HG03439 (cell line): ENCODE data around the gene UBXN10.

Source experiments
- ATAC-seq: cut with Tn5 transposase; IDR thresholded peaks from one replicate; pipeline ENCODE4 v1.9.1; 2021; ENCODE audit warnings: mild to moderate bottlenecking, moderate library complexity; ENCODE audit not compliant: unreplicated experiment

Gene UBXN10

GRCh38 chr1:20185834-20186782 lies at the start of gene UBXN10, which contains the start of gene PLA2G2C:
Gene UBXN10 (plus strand): TSS chr1:20186096. CDS start chr1:20190562, 4,466 bp downstream.
Gene PLA2G2C (minus strand): TSS chr1:20186518. CDS start chr1:20177363, 9,155 bp downstream.
- no peak for ATAC-seq

- ATAC-seq: no peak
Observed at GRCh38 chr1:20136249-20136648, 49.6 kb upstream of the UBXN10 start.

GRCh38 chr1:20137055-20137454 lies 48.8 kb upstream of the UBXN10 start:
- ATAC-seq: no peak

- no peak for ATAC-seq
Observed at GRCh38 chr1:20137604-20138003, 48.3 kb upstream of the UBXN10 start.

GRCh38 chr1:20138346-20138745 lies 47.5 kb upstream of the UBXN10 start:
- ATAC-seq: no peak

GRCh38 chr1:20138961-20139550 lies 46.8 kb upstream of the UBXN10 start, which contains the start of gene PLA2G2F:
Gene PLA2G2F (plus strand): TSS chr1:20139323. CDS start chr1:20139428, 105 bp downstream.
- no peak for ATAC-seq

GRCh38 chr1:20139776-20140612 lies 45.9 kb upstream of the UBXN10 start:
- no peak for ATAC-seq

GRCh38 chr1:20141001-20141400 lies 44.9 kb upstream of the UBXN10 start:
- no peak for ATAC-seq

- no peak for ATAC-seq
Observed at GRCh38 chr1:20141466-20141865, 44.4 kb upstream of the UBXN10 start.

GRCh38 chr1:20142001-20142710 lies 43.7 kb upstream of the UBXN10 start:
- ATAC-seq: no peak

GRCh38 chr1:20143318-20143717 lies 42.6 kb upstream of the UBXN10 start:
- no peak for ATAC-seq

- ATAC-seq: no peak
Observed at GRCh38 chr1:20143734-20144565, 41.9 kb upstream of the UBXN10 start.

- ATAC-seq: no peak
Observed at GRCh38 chr1:20147846-20148570, 37.9 kb upstream of the UBXN10 start.

- no peak for ATAC-seq
Observed at GRCh38 chr1:20148571-20149500, 37.1 kb upstream of the UBXN10 start.

GRCh38 chr1:20149601-20150325 lies 36.1 kb upstream of the UBXN10 start:
- no peak for ATAC-seq

GRCh38 chr1:20150326-20150705 lies 35.6 kb upstream of the UBXN10 start:
- no peak for ATAC-seq

GRCh38 chr1:20150969-20151368 lies 34.9 kb upstream of the UBXN10 start:
- no peak for ATAC-seq
